Right lung (tissue), 5 donors: ENCODE results near the gene RGS19. TPM values are rescaled to one million over a fixed set of nuclear protein-coding genes. Genes with fewer than 3 reads are reported as not detected.
"Not testable (repeated sequence)": the region's sequence is repeated elsewhere in the genome, so short reads cannot be mapped to it uniquely, and the experiment has no call there.

ENCODE experiments used
- DNase-seq, 2 donors: peaks; one replicate each; pipeline ENCODE4 v3.0.0-alpha.2; 2013
- polyA plus RNA-seq, 5 donors: library from polyadenylated mRNA; unstranded; fragments of 120-200 nt; gene quantifications; one replicate each; pipeline versions ENCODE4 v1.2.1 to v1.2.3, GENCODE V29; 2013; ENCODE audit warnings: inconsistent platforms in 1 of 5, low replicate concordance in 1 of 5; ENCODE audit not compliant: insufficient read length in 5 of 5, insufficient read depth in 1 of 5

Gene RGS19
- polyA plus RNA-seq, 5 donors, result 5.7 to 14.9 (median 7.6) TPM

GRCh38 chr20:64095927-64096326 lies 16.6 kb upstream of the RGS19 start:
- DNase-seq, result no peak

- DNase-seq, result no peak
Observed at GRCh38 chr20:64095455-64095854, 16.1 kb upstream of the RGS19 start.

GRCh38 chr20:64093013-64093503 lies 13.7 kb upstream of the RGS19 start:
- DNase-seq, result no peak

GRCh38 chr20:64092258-64093012 lies 13.1 kb upstream of the RGS19 start:
- no peak for DNase-seq

DNA sequence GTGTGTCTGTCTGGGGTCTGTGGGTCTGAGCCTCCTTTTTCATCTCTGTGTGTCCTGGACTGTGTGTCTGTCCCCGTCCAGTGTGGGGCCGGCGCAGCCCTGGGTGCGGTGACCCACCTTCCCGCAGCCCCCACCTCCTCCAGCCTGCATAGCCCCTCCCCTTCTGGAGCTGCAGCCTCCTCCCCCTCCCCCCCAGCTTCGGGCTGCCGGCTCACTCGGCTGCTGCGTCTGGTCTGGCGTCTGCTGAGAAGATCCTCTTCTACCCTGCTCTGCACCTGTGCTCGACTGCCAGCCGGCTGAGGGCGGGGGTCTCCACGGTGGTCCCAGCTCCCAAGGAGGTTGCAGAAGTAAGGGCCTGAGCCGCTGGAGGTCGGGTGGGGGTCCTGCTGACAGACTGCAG lies 12.5 kb upstream of the RGS19 start:
- DNase-seq, result no peak

- DNase-seq, result no peak
Observed at GRCh38 chr20:64091340-64091739, 12.0 kb upstream of the RGS19 start.

DNA sequence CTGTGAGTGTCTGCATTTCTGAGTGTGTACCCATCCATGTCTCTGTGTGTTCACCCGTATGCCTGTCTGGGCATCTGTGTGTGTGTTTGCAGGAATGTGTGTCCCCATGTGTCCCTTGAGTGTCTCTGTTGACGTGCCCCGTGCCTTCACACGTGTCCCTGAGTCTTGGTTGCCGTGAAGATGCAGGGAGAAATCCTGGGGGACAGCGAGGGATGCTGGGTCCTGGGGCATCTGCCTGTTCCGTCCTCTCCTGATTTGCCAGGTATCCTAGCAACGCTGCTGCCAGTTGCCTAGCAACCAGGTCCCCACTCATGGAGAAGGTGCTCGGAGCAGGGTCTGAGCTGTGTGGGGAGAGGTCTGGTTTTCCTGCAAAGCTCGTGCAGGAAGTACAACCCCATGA lies 10.8 kb upstream of the RGS19 start:
- no peak for DNase-seq

GRCh38 chr20:64088586-64088985 lies 9.3 kb upstream of the RGS19 start:
- not testable (repeated sequence) for DNase-seq

DNA sequence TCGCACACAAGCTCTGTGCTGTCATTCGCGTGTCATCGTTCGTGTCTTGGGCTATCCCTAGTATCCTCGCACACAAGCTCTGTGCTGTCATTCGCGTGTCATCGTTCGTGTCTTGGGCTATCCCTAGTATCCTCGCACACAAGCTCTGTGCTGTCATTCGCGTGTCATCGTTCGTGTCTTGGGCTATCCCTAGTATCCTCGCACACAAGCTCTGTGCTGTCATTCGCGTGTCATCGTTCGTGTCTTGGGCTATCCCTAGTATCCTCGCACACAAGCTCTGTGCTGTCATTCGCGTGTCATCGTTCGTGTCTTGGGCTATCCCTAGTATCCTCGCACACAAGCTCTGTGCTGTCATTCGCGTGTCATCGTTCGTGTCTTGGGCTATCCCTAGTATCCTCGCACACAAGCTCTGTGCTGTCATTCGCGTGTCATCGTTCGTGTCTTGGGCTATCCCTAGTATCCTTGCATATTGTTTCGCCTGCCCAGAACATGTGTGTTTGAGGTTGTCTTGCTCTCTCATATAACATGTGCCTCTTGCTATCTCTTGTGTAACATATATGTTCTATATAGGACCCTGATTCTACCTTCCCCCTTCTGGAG lies 8.0 kb upstream of the RGS19 start:
- not testable (repeated sequence) for DNase-seq

- DNase-seq, result no peak
Observed at GRCh38 chr20:64086801-64087200, 7.5 kb upstream of the RGS19 start.

DNA sequence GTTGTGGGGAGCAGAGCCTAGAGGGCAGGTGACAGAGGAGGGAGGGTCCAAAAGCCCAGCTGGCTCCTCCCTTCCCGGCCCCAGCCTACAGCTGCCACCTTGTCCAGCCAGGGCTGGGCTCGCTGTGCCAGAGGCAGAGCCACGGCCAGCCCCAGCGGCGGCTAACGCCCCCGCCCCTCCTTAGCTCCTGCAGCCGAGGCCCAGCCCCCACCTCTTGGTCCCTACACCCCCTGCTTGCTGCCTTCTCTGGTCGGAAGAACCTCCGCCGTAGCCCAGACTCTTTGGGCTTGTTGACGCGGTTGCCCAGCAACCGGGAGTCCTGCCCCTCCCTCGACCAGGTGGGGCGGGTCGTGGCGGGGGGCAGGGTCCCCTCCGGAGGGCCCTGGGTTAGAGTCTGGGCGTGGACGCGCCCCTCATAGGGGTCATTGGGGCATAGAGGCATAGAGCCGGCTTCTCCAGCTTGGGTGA lies 5.4 kb upstream of the RGS19 start:
- DNase-seq, result no peak

- DNase-seq, result no peak
Observed at GRCh38 chr20:64083804-64084684, 4.7 kb upstream of the RGS19 start, which contains the start of gene LKAAEAR1. Gene LKAAEAR1 (minus strand): TSS chr20:64084398. CDS start chr20:64084219, 179 bp downstream.

- peak; percentile 63 to 69 for DNase-seq
Observed at GRCh38 chr20:64083378-64083803, 4.1 kb upstream of the RGS19 start.

- no peak for DNase-seq
Observed at GRCh38 chr20:64082820-64083377, 3.6 kb upstream of the RGS19 start.

DNA sequence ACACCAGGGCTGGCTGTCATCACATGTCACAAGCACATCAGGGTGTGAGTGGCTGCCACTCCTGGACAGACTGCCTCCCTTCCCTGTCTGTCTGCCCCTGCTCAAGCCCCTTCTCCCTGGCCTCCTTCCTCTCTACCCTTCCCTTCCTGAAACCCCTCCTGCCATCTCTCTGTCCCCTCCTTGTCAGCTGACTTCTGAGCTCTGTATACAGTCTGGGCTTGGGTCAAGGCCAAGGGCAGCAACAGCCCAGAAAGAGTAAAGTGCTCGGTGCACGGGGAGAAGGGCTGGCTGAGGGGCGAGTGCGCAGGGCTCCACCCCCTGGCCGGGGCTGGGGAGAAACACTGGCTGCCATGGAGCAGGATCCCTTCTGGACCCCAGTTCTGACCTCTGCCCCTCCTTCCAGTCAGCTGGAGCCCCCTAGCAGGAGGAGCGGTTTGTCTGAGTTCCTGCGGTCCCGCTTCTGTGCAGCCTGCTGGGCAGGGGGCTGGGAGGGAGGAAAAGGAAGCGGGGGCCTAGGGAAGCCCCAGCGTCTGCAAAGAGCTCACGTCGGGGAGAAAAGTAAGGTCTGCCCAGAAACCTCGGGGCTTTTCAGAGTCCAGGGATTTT lies 2.9 kb upstream of the RGS19 start:
- no peak for DNase-seq

DNA sequence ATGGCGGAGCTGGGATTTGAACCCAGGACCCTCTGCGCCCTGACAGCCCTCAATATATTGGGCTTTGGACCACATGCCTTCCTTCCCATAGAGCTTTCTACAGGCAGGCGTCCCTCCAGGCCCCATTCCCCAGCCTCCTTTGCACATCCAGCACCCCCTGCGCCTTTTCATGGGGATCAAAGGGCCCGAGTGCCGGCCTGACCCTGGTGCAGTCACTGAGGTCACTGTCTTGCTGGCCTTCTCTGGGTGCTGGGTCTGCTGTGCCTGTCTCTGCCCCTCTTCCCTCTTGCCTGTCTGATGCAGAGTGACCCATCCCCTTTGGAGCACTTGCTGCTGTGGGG lies 2.3 kb upstream of the RGS19 start:
- no peak for DNase-seq

DNA sequence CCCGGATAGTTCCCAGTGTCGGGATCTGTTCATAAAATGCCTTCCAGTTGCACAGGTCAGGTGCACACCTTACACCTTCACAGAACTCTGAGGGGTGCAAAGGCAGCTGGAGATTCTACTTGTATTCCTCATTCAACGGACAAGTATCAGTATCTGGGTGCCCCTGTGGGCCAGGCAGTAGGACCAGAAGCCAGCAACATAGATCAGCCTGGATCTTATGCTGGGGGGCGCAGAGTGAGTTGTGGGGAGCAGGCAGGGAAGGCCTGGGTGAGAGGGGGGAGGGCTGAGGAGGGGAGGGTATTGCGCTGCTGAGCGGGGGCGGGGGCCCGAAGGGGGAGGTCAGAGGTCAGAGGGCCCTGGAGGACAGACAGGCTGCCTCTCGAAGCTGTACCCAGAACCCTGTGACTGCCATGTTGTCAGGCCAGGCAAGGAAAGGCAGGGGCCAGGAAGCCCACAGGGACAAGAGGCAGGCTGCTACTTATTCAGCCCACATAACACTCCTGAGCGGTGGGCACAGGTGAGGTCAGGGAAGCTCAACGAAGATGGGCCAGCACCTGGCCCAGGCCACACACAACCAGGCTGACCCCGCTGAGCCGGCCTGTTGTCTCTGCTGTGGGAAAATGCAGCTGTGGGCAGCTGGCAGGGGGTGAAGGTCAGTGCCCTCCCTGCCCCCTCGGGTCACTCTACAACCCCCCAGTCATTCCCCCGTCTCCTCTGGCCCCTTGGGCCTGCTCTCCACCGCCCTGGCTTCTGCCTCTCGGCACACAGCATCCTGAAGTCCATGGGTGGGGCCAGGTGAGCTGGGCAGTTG lies 1.7 kb upstream of the RGS19 start:
- DNase-seq, result no peak

GRCh38 chr20:64080013-64080812 lies 895 bp upstream of the RGS19 start, which contains the start of gene OPRL1:
Gene OPRL1 (plus strand): TSS chr20:64080082. CDS start chr20:64092721, 12,639 bp downstream.
- no peak for DNase-seq

DNA sequence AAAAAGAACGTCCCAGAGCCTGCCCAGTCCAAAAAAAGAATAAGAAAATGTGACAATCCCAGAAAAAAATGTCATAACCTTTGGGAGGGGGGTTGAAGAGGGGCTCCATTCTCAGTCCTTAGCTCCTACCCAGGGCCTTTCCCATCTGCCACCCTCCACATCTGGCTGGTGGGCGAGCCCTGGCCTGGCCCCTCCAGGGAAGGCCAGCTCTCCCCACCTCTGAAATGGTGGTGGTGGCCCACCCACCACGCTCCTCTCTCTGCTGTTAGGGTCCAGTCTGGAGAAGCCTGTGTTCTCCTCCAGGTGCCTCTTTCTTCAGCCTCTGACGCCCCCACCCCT lies 415 bp downstream of the RGS19 start:
- DNase-seq, result no peak
